Measurements from ENCODE around the gene FOXJ3. TPM values are rescaled to one million over a fixed set of nuclear protein-coding genes. Genes with fewer than 3 reads are reported as not detected.

Gene FOXJ3
- total and polyA plus RNA-seq, 2 of the 8 experiments (the other 6 are each of a cell fraction or from before 2014, with no cell fraction given) = 48.6 to 51.9 TPM

DNA sequence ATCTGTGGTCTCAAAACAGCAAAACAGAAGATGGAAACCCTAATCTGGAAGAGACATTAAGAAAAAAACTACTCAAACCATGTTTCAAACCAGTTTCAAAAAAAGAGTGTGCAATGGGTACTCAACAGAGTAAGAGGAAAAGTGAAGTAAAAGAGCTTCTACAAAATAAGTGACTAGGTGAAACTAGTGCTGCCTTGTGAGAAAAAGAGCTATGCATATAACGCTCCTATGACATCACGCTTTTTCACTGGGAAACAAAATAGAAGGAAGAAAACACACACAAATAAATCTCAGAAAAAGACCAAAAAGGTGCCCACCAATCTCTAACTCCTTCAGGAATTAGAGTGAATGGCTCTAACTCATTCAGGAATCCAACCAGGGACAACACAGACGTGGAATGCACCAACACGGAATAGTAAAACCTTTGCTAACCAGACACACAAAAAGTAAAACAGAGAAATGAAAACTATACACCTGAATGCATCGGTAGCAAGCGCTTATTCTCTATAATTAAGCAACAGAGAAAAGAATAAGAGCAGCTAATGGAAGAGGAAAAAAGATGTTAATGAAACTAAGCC, 1.3 kb downstream of the FOXJ3 start:
- Histone ChIP-seq H4K20me1 (replicated peaks in 1 of 2; ENCODE audit: control insufficient read depth in 1 of 2, insufficient read depth in 2 of 2, low read length in 2 of 2) (peaks cover 3 to 11% of the 10 kb centered on the region in 2 experiments), H3K9ac (replicated peaks in 1 of 4; ENCODE audit: extremely low read depth in 1 of 4, low read depth in 3 of 4, low read length in 3 of 4) (peak overlapping the region; percentile 75 to 91 (median 82); a peak in 6 of 7 replicates)
- CTCF ChIA-PET (ENCODE audit: partially characterized antibody) = no interaction called here
- TF ChIP-seq MAFK (IDR thresholded peaks at IDR 0.05; ENCODE audit: low read depth, low read length) (no peak), GABPA (IDR thresholded peaks at IDR 0.05; ENCODE audit: borderline replicate concordance, insufficient read depth, low read length) (no peak), TBP (IDR thresholded peaks at IDR 0.05; ENCODE audit: low read depth, low read length) (no peak), KDM5A (IDR thresholded peaks at IDR 0.05; ENCODE audit: low read length) (no peak), CBX5 (IDR thresholded peaks at IDR 0.05; ENCODE audit: low read depth, low read length) (no peak), CHD1 (IDR thresholded peaks at IDR 0.05; ENCODE audit: low read depth, low read length) (no peak), EGR1 (IDR thresholded peaks at IDR 0.05; ENCODE audit: borderline replicate concordance, low read depth, low read length) (no peak), RFX5 (IDR thresholded peaks at IDR 0.05; ENCODE audit: borderline replicate concordance, low read depth, low read length) (no peak), PHF8 (conservative IDR thresholded peaks at IDR 0.05; ENCODE audit: low read depth, low read length) (no peak), ASH2L (IDR thresholded peaks at IDR 0.05; ENCODE audit: low read length) (no peak), TAF1 (IDR thresholded peaks at IDR 0.05; ENCODE audit: low read depth, low read length) (no peak), SIRT6 (IDR thresholded peaks at IDR 0.05; ENCODE audit: low read length) (no peak), CBX8 (IDR thresholded peaks at IDR 0.05; ENCODE audit: borderline replicate concordance, low read depth, low read length) (no peak), KDM4A (IDR thresholded peaks at IDR 0.05; ENCODE audit: low read depth, low read length, severe bottlenecking) (no peak), POLR2A (IDR thresholded peaks at IDR 0.05; ENCODE audit: control extremely low read depth in 1 of 2, low read depth in 2 of 2, low read length in 2 of 2) (no peak)

More for the DNA sequence above, 1.3 kb downstream of the FOXJ3 start:
- no peak overlapping the region for H4K91ac ChIP-seq (replicated peaks; ENCODE audit: insufficient read length, low read length)
- peaks cover 38 to 58% of the 10 kb centered on the region in 2 experiments for H3K79me2 ChIP-seq (ENCODE audit: control insufficient read depth in 1 of 2, insufficient read depth in 2 of 2, low read length in 2 of 2)
- no peaks in the 10 kb centered on the region for H3K36me3 ChIP-seq (ENCODE audit: control insufficient read depth in 2 of 4, insufficient read depth in 4 of 4, low read length in 3 of 4)
- peak overlapping the region; percentile 85 to 94 (median 92) for H3K4me3 ChIP-seq (ENCODE audit: extremely low read depth in 1 of 4, insufficient read depth in 2 of 4, low read depth in 3 of 4, low read length in 4 of 4)
- peak overlapping the region; percentile 73 to 90 for H3K4me2 ChIP-seq (ENCODE audit: insufficient read depth in 1 of 2, low read depth in 2 of 2, low read length in 2 of 2)
- no peak overlapping the region for H3K23ac ChIP-seq (ENCODE audit: insufficient read length)
- H2BK12ac ChIP-seq (ENCODE audit: low read depth, low read length) = no peak overlapping the region
- no peak overlapping the region for H2BK20ac ChIP-seq (ENCODE audit: low read length)
- peaks cover 7% of the 10 kb centered on the region for H3K23me2 ChIP-seq (ENCODE audit: low read depth, low read length)
- peak overlapping the region; percentile 94; the same call in 1 of the 2 replicates for H3K27ac ChIP-seq (ENCODE audit: low read depth, low read length)
- H3K79me1 ChIP-seq (ENCODE audit: low read depth, low read length) = no peaks in the 10 kb centered on the region
- no peak overlapping the region for H2AFZ ChIP-seq (ENCODE audit: low read length)
- peak overlapping the region; percentile 94; the same call in 1 of the 2 replicates for H2BK5ac ChIP-seq (ENCODE audit: low read depth, low read length)
- no peak overlapping the region for H4K8ac ChIP-seq (ENCODE audit: extremely low read depth, insufficient read depth, low read length)
- H3K4ac ChIP-seq (replicated peaks; ENCODE audit: insufficient read length, low read depth, low read length) = no peak overlapping the region
- POLR2A ChIA-PET (ENCODE audit: partially characterized antibody) = interaction anchor here (1.1 to 1.2 kb wide), 3 partner anchors 13 to 20 kb away, joined by 3 to 5 read pairs (median 4); no protein-coding TSS in a partner anchor
- H3K9me3 ChIP-seq (ENCODE audit: insufficient read depth in 2 of 2, low read depth in 1 of 2, low read length in 1 of 2) = no peaks in the 10 kb centered on the region
- no peak overlapping the region for H2BK15ac ChIP-seq (ENCODE audit: low read length)
- H3K4me1 ChIP-seq (replicated peaks in 1 of 4; ENCODE audit: control insufficient read depth in 3 of 4, insufficient read depth in 4 of 4, low read length in 3 of 4) = peaks cover 0 to 3% (median 0%) of the 10 kb centered on the region in 4 experiments; a peak in 5 of 7 replicates
- no peak overlapping the region for H2AK5ac ChIP-seq (ENCODE audit: low read depth, low read length)
- peak overlapping the region; percentile 62 for H3K56ac ChIP-seq (replicated peaks; ENCODE audit: insufficient read length, low read depth, low read length)
- H3K18ac ChIP-seq (ENCODE audit: extremely low read depth, low read length) = no peak overlapping the region
- FAIRE-seq (no peak), DNase-seq (ENCODE audit: low read depth in 1 of 2, low spot score in 2 of 2) (no peak)
- no peak overlapping the region for H2BK120ac ChIP-seq (replicated peaks; ENCODE audit: low read depth, low read length)
- WGBS, 2 experiments (ENCODE audit: extremely low coverage in 1 of 2, insufficient coverage in 1 of 2, insufficient read length in 1 of 2, insufficient replicate concordance in 2 of 2, low coverage in 1 of 2, low lambda C conversion rate in 2 of 2, missing lambda C conversion rate in 1 of 2) = 7% methylated on average over 6 of the region's 6 CpGs; no CpG with 5 or more reads in 1 of the 2 experiments
- no peak overlapping the region for H4K5ac ChIP-seq (ENCODE audit: insufficient read length, low read depth, low read length)
- H3K14ac ChIP-seq (ENCODE audit: insufficient read length) = no peak overlapping the region
- H3K27me3 ChIP-seq (replicated peaks in 1 of 4; ENCODE audit: control insufficient read depth in 3 of 4, extremely low read depth in 1 of 4, insufficient read depth in 3 of 4, low read length in 3 of 4) = no peaks in the 10 kb centered on the region

Measured in H1 (cell line).